ENCODE data around the gene TBC1D10A.

TBC1D10A gene

GRCh38 chr22:30285176-30285845, 41.4 kb downstream of the TBC1D10A start:
- FAIRE-seq = no peak

GRCh38 chr22:30284666-30285065, 42.1 kb downstream of the TBC1D10A start:
- FAIRE-seq = no peak

- no peak for FAIRE-seq
Measured at GRCh38 chr22:30284172-30284571, 42.6 kb downstream of the TBC1D10A start.

GRCh38 chr22:30283342-30283741, 43.4 kb downstream of the TBC1D10A start:
- FAIRE-seq = no peak

GRCh38 chr22:30282616-30283046, 44.1 kb downstream of the TBC1D10A start:
- no peak for FAIRE-seq

- peak; percentile 12 for FAIRE-seq
Measured at GRCh38 chr22:30280505-30280904, 46.2 kb downstream of the TBC1D10A start.

GRCh38 chr22:30279932-30280331, 46.8 kb downstream of the TBC1D10A start:
- FAIRE-seq = no peak

GRCh38 chr22:30279046-30279788, 47.5 kb downstream of the TBC1D10A start:
- FAIRE-seq = no peak

GRCh38 chr22:30277547-30278344, 49.0 kb downstream of the TBC1D10A start:
- FAIRE-seq = no peak

GRCh38 chr22:30276039-30276438, 50.7 kb downstream of the TBC1D10A start:
- no peak for FAIRE-seq

GRCh38 chr22:30275625-30276024, 51.1 kb downstream of the TBC1D10A start:
- no peak for FAIRE-seq

- FAIRE-seq = no peak
Measured at GRCh38 chr22:30274437-30274812, 52.3 kb downstream of the TBC1D10A start.

- no peak for FAIRE-seq
Measured at GRCh38 chr22:30273711-30274436, 52.9 kb downstream of the TBC1D10A start.

GRCh38 chr22:30272781-30273601, 53.8 kb downstream of the TBC1D10A start:
- FAIRE-seq = no peak

- no peak for FAIRE-seq
Measured at GRCh38 chr22:30270832-30271231, 55.9 kb downstream of the TBC1D10A start.

- FAIRE-seq = no peak
Measured at GRCh38 chr22:30268331-30268730, 58.4 kb downstream of the TBC1D10A start.

- FAIRE-seq = no peak
Measured at GRCh38 chr22:30267382-30268302, 59.1 kb downstream of the TBC1D10A start.

GRCh38 chr22:30266445-30267381, 60.0 kb downstream of the TBC1D10A start, which contains the start of gene OSM:
OSM (minus strand) TSS chr22:30266851; CDS start chr22:30266799, 52 bp downstream.
- FAIRE-seq = no peak

GRCh38 chr22:30265823-30266444, 60.8 kb downstream of the TBC1D10A start:
- no peak for FAIRE-seq

All from endometrium (tissue), 2 donors.